C4-2B (cell line): ENCODE results near the gene ERGIC2.

Experiments used
- CTCF ChIP-seq: fragments of 450-650 bp; conservative IDR thresholded peaks from 2 replicates; pipeline ENCODE4 v1.5.1; 2017; ENCODE audit warnings: mild to moderate bottlenecking
- ZFX ChIP-seq: fragments of 450-650 bp; IDR thresholded peaks from 2 replicates; pipeline ENCODE4 v1.6.1; 2017

- TF ChIP-seq CTCF = no peak
- TF ChIP-seq ZFX = no peak
These were observed 8.4 kb upstream of the ERGIC2 start for GRCh38 chr12:29389295-29389919.
